ENCODE measurements around the gene RLF.

GRCh38 chr1:40162753-40163441, 1.7 kb downstream of the RLF start:
- TF ChIP-seq CTCF (IDR thresholded peaks at IDR 0.05) (no peak), POLR2A (IDR thresholded peaks at IDR 0.05) (no peak)
